ENCODE data around the gene CACNB3.

DNA sequence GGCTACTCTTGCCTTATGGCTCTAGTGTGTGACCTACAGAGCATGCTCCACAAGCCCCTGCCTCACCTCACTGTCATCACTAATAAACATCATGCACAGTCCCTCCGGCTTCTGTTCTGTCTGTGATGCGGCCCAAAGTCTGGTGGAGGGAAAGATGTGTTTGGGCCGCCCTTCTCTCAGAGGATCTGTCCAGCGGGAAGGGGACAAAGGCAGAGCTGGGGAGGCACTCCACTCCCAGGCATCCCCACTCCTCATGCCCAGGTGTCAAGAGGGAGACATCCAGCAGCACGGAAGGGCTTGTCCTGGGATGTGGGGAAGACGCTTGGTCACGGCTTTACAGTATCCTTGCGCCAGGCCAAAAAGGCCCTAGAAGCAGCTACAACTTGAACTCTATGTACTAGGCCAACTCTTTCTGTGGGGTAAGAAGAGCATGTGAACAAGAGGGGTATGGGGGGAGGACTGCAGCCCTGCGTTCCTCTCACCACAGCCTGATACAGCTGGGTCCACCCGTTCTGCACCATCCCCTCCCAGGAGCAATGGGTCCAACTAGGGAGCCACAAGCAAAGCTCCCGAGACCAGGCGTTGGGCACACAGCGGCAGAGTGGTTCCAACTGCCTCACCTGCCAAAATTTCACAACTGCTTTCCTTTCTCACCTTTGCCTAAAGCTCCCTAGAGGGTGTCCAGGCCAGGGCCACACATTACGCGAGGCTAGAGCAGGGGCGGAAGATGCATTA is 10.7 kb downstream of the CACNB3 start:
- TF ChIP-seq CTCF (IDR thresholded peaks at IDR 0.05) (no peak), POLR2A (IDR thresholded peaks at IDR 0.05) (no peak)

All from heart left ventricle (tissue), 13 donors.